LNCAP (cell line): Measurements from ENCODE around the gene PASK.

ENCODE experiments used
- CTCF ChIP-seq: fragments of 450-650 bp; IDR thresholded peaks from 2 replicates; pipeline ENCODE4 v1.5.1; 2017; ENCODE audit warnings: mild to moderate bottlenecking

PASK gene

GRCh38 chr2:241158546-241158900 is 9.3 kb upstream of the PASK start:
- TF ChIP-seq CTCF, result no peak

- TF ChIP-seq CTCF, result no peak
Measured at GRCh38 chr2:241157841-241158545, 8.7 kb upstream of the PASK start.

- TF ChIP-seq CTCF, result no peak
Measured at GRCh38 chr2:241156971-241157441, 7.7 kb upstream of the PASK start.

- TF ChIP-seq CTCF, result no peak
Measured at GRCh38 chr2:241155936-241156335, 6.7 kb upstream of the PASK start.

- no peak for TF ChIP-seq CTCF
Measured at GRCh38 chr2:241154915-241155314, 5.6 kb upstream of the PASK start.

GRCh38 chr2:241153616-241154015 is 4.3 kb upstream of the PASK start:
- no peak for TF ChIP-seq CTCF

GRCh38 chr2:241151934-241152660 is 2.8 kb upstream of the PASK start:
- no peak for TF ChIP-seq CTCF
